H1 (cell line): ENCODE results near the gene HOXB5. TPM values are rescaled to one million over a fixed set of nuclear protein-coding genes. Genes with fewer than 3 reads are reported as not detected.
A peak's percentile ranks its signal among the peaks of the same experiment; 100 is the strongest.

Source experiments
- CTCF ChIA-PET: fragments of 300-600 bp; sonication (Branson Sonifier 250); formaldehyde crosslinking; loops from one replicate; lab custom pipeline; 2021; ENCODE audit not compliant: partially characterized antibody; lab: Charles Lee
- POLR2A ChIA-PET: fragments of 300-600 bp; sonication (Branson Sonifier 250); formaldehyde crosslinking; loops from one replicate; lab custom pipeline; 2021; ENCODE audit warnings: inconsistent platforms; ENCODE audit not compliant: partially characterized antibody; lab: Charles Lee
- DNase-seq, 2 experiments: peaks; one replicate each; pipeline versions ENCODE4 v3.0.0 to v3.0.0-alpha.2; 2010 to 2022; ENCODE audit warnings: low spot score in 2 of 2, low read depth in 1 of 2, mixed read lengths in 1 of 2
- FAIRE-seq: peaks from 2 replicates; lab custom pipeline; 2011; peaks lifted over from hg19 to GRCh38; lab: Jason Lieb, UNC
- H2AFZ ChIP-seq: 2 replicates; pipeline ENCODE4 v1.8.1; 2012; ENCODE audit warnings: low read length, inconsistent platforms
- H2AK5ac ChIP-seq: 2 replicates; pipeline ENCODE4 v1.6.1; 2013; ENCODE audit warnings: low read depth, low read length
- H2BK120ac ChIP-seq: replicated peaks from 2 replicates; pipeline ENCODE3; 2013; ENCODE audit warnings: low read depth, low read length, inconsistent platforms
- H2BK12ac ChIP-seq: 2 replicates; pipeline ENCODE4 v1.6.1; 2013; ENCODE audit warnings: low read depth, low read length
- H2BK15ac ChIP-seq: 2 replicates; pipeline ENCODE4 v1.6.1; 2013; ENCODE audit warnings: low read length
- H2BK20ac ChIP-seq: 2 replicates; pipeline ENCODE4 v1.6.1; 2013; ENCODE audit warnings: low read length
- H2BK5ac ChIP-seq: 2 replicates; pipeline ENCODE4 v1.6.1; 2013; ENCODE audit warnings: low read depth, low read length
- H3K14ac ChIP-seq: 2 replicates; pipeline ENCODE4 v1.6.1; 2013; ENCODE audit warnings: inconsistent platforms; ENCODE audit not compliant: insufficient read length
- H3K18ac ChIP-seq: 2 replicates; pipeline ENCODE4 v1.6.1; 2013; ENCODE audit warnings: low read length; ENCODE audit errors: extremely low read depth
- H3K23ac ChIP-seq: 2 replicates; pipeline ENCODE4 v1.6.1; 2013; ENCODE audit warnings: inconsistent platforms; ENCODE audit not compliant: insufficient read length
- H3K23me2 ChIP-seq: 2 replicates; pipeline ENCODE4 v1.6.1; 2013; ENCODE audit warnings: low read depth, low read length
- H3K27ac ChIP-seq: 2 replicates; pipeline ENCODE4 v1.6.1; 2011; ENCODE audit warnings: low read depth, low read length, inconsistent platforms
- H3K27me3 ChIP-seq, 4 experiments: replicated peaks in 1 of 4; 1 replicate in 1 of 4; 2 replicates in 3 of 4; pipeline versions ENCODE4 v1.6.1 to v1.8.1; 2011 to 2013; ENCODE audit warnings: low read length in 3 of 4, mild to moderate bottlenecking in 3 of 4, inconsistent platforms in 2 of 4, mixed read lengths in 2 of 4, moderate library complexity in 1 of 4; ENCODE audit not compliant: control insufficient read depth in 3 of 4, insufficient read depth in 3 of 4; ENCODE audit errors: extremely low read depth in 1 of 4
- H3K36me3 ChIP-seq, 4 experiments: 2 replicates each; pipeline versions ENCODE4 v1.6.1 to v1.8.1; 2011 to 2013; ENCODE audit warnings: mild to moderate bottlenecking in 4 of 4, low read length in 3 of 4, moderate library complexity in 2 of 4, control low read depth in 1 of 4, inconsistent platforms in 1 of 4; ENCODE audit not compliant: insufficient read depth in 4 of 4, control insufficient read depth in 2 of 4
- H3K4ac ChIP-seq: replicated peaks from 2 replicates; pipeline ENCODE3; 2013; ENCODE audit warnings: low read length, low read depth, mixed read lengths, inconsistent platforms; ENCODE audit not compliant: insufficient read length
- H3K4me1 ChIP-seq, 4 experiments: replicated peaks in 1 of 4; 1 replicate in 1 of 4; 2 replicates in 3 of 4; pipeline versions ENCODE4 v1.6.1 to v1.8.1; 2011 to 2013; ENCODE audit warnings: low read length in 3 of 4, inconsistent platforms in 2 of 4, mixed read lengths in 1 of 4; ENCODE audit not compliant: insufficient read depth in 4 of 4, control insufficient read depth in 3 of 4
- H3K4me2 ChIP-seq, 2 experiments: 2 replicates each; pipeline versions ENCODE4 v1.6.1 to v1.8.1; 2011 to 2013; ENCODE audit warnings: low read depth in 2 of 2, low read length in 2 of 2, control low read depth in 1 of 2, inconsistent platforms in 1 of 2, mild to moderate bottlenecking in 1 of 2; ENCODE audit not compliant: insufficient read depth in 1 of 2
- H3K4me3 ChIP-seq, 4 experiments: fragments of 200-600, 300-600 bp in 1 of 4; sonication (generic), shearing (Covaris generic), sonication (Bioruptor Twin) in 1 of 4; 2 replicates each; pipeline versions ENCODE4 v1.5.1 to v1.8.1; 2011 to 2016; ENCODE audit warnings: low read length in 4 of 4, low read depth in 3 of 4, control low read depth in 2 of 4, inconsistent platforms in 2 of 4, mild to moderate bottlenecking in 2 of 4, mixed read lengths in 1 of 4, moderate library complexity in 1 of 4; ENCODE audit not compliant: insufficient read depth in 2 of 4; ENCODE audit errors: extremely low read depth in 1 of 4
- H3K56ac ChIP-seq: replicated peaks from 2 replicates; pipeline ENCODE3; 2013; ENCODE audit warnings: low read depth, mild to moderate bottlenecking, mixed read lengths, low read length, inconsistent platforms; ENCODE audit not compliant: insufficient read length
- H3K79me1 ChIP-seq: 2 replicates; pipeline ENCODE4 v1.6.1; 2013; ENCODE audit warnings: low read depth, low read length, control low read depth
- H3K79me2 ChIP-seq, 2 experiments: 2 replicates each; pipeline versions ENCODE4 v1.6.1 to v1.8.1; 2012 to 2013; ENCODE audit warnings: low read length in 2 of 2, mild to moderate bottlenecking in 2 of 2, inconsistent platforms in 1 of 2; ENCODE audit not compliant: insufficient read depth in 2 of 2, control insufficient read depth in 1 of 2
- H3K9ac ChIP-seq, 4 experiments: replicated peaks in 1 of 4; 1 replicate in 1 of 4; 2 replicates in 3 of 4; pipeline versions ENCODE4 v1.6.1 to v1.8.1; 2011 to 2013; ENCODE audit warnings: low read depth in 3 of 4, low read length in 3 of 4, control low read depth in 2 of 4, mild to moderate bottlenecking in 2 of 4, moderate library complexity in 2 of 4, inconsistent platforms in 1 of 4; ENCODE audit errors: extremely low read depth in 1 of 4
- H3K9me3 ChIP-seq, 2 experiments: 2 replicates each; pipeline versions ENCODE4 v1.6.1 to v1.8.1; 2012 to 2013; ENCODE audit warnings: mild to moderate bottlenecking in 2 of 2, moderate library complexity in 2 of 2, control low read depth in 1 of 2, inconsistent platforms in 1 of 2, low read depth in 1 of 2, low read length in 1 of 2, mixed read lengths in 1 of 2; ENCODE audit not compliant: insufficient read depth in 2 of 2
- H4K20me1 ChIP-seq, 2 experiments: replicated peaks in 1 of 2; 2 replicates each; pipeline versions ENCODE3 to v1.8.1; 2011 to 2013; ENCODE audit warnings: inconsistent platforms in 2 of 2, low read length in 2 of 2, mild to moderate bottlenecking in 1 of 2; ENCODE audit not compliant: insufficient read depth in 2 of 2, control insufficient read depth in 1 of 2
- H4K5ac ChIP-seq: 2 replicates; pipeline ENCODE4 v1.6.1; 2013; ENCODE audit warnings: low read length, low read depth, mixed read lengths, inconsistent platforms; ENCODE audit not compliant: insufficient read length
- H4K8ac ChIP-seq: 2 replicates; pipeline ENCODE4 v1.8.0; 2013; ENCODE audit warnings: mild to moderate bottlenecking, moderate library complexity, low read length, inconsistent platforms; ENCODE audit not compliant: insufficient read depth; ENCODE audit errors: extremely low read depth
- H4K91ac ChIP-seq: replicated peaks from 2 replicates; pipeline ENCODE3; 2013; ENCODE audit warnings: low read length, mixed read lengths, inconsistent platforms; ENCODE audit not compliant: insufficient read length
- EP300 ChIP-seq, 2 experiments: IDR thresholded peaks; 1 replicate in 1 of 2; 2 replicates in 1 of 2; pipeline ENCODE4 v1.6.1; 2011 to 2012; ENCODE audit warnings: low read depth in 2 of 2, low read length in 2 of 2, mild to moderate bottlenecking in 2 of 2, borderline replicate concordance in 1 of 2, inconsistent platforms in 1 of 2, moderate library complexity in 1 of 2
- EZH2 ChIP-seq: fragments of 200-600 bp; sonication (generic); IDR thresholded peaks from 2 replicates; pipeline ENCODE4 v1.7.1; 2012; ENCODE audit warnings: low read depth, mild to moderate bottlenecking, moderate library complexity, low read length, inconsistent platforms; ENCODE audit not compliant: severe bottlenecking
- GABPA ChIP-seq: IDR thresholded peaks from 2 replicates; pipeline ENCODE4 v1.6.1; 2011; ENCODE audit warnings: mild to moderate bottlenecking, low read length, moderate library complexity, borderline replicate concordance; ENCODE audit not compliant: insufficient read depth
- RNF2 ChIP-seq: fragments of 200-900, 300-1000 bp; sonication (generic); IDR thresholded peaks from 2 replicates; pipeline ENCODE4 v1.7.1; 2016; ENCODE audit warnings: borderline replicate concordance, low read depth, mild to moderate bottlenecking, antibody characterized with exemption, low read length; ENCODE audit not compliant: poor library complexity, severe bottlenecking; ENCODE audit errors: missing control alignments
- RXRA ChIP-seq: IDR thresholded peaks from 2 replicates; pipeline ENCODE4 v1.6.1; 2011; ENCODE audit warnings: low read depth, mild to moderate bottlenecking, low read length, moderate library complexity; ENCODE audit not compliant: insufficient read depth
- SP2 ChIP-seq: IDR thresholded peaks from 2 replicates; pipeline ENCODE4 v1.6.1; 2012; ENCODE audit warnings: mild to moderate bottlenecking, low read length, inconsistent platforms
- SUZ12 ChIP-seq: fragments of 200-600 bp; sonication (generic); IDR thresholded peaks from 2 replicates; pipeline ENCODE4 v1.6.1; 2012; ENCODE audit warnings: mild to moderate bottlenecking, inconsistent platforms, low read length, moderate library complexity, mixed read lengths
- TCF12 ChIP-seq: IDR thresholded peaks from 2 replicates; pipeline ENCODE4 v1.6.1; 2011; ENCODE audit warnings: low read depth, mild to moderate bottlenecking, low read length
- TEAD4 ChIP-seq: IDR thresholded peaks from 2 replicates; pipeline ENCODE4 v1.6.1; 2012; ENCODE audit warnings: low read depth, low read length, inconsistent platforms, mixed read lengths
- WGBS, 2 experiments: shearing (Covaris generic) in 1 of 2; methylation state at CpG; one replicate each; pipeline versions ENCODE4 v1.1.6 to v1.1.7; 2013 to 2015; ENCODE audit warnings: low lambda C conversion rate in 2 of 2, mixed read lengths in 2 of 2, inconsistent platforms in 1 of 2, low coverage in 1 of 2, missing lambda C conversion rate in 1 of 2; ENCODE audit not compliant: insufficient replicate concordance in 2 of 2, insufficient coverage in 1 of 2, insufficient read length in 1 of 2; ENCODE audit errors: extremely low coverage in 1 of 2, missing lambda C conversion rate in 1 of 2; 5-methylcytosine and 5-hydroxymethylcytosine counted together
- polyA plus RNA-seq, 7 experiments: library from polyadenylated mRNA; depleted of rRNA in 3 of 7; stranded (reverse) in 5 of 7; unstranded in 2 of 7; fragments of >200 nt in 5 of 7; fragments of 200-250 nt in 2 of 7; gene quantifications; 1 replicate in 5 of 7; 2 replicates in 1 of 7; 4 replicates in 1 of 7; pipeline versions ENCODE4 v1.2.1 to v1.2.3, GENCODE V29; 2011 to 2013; ENCODE audit warnings: missing spikeins in 2 of 7, mixed read lengths in 2 of 7
- total RNA-seq: library from RNA; stranded (reverse); fragmentation: NEBNext Ultra II Directional; extraction: Animal tissue kit (Norgen Biotek cat#: 25700); gene quantifications from 2 replicates; pipeline ENCODE4 v1.2.1, GENCODE V29; 2021

Gene HOXB5
- total and polyA plus RNA-seq, 2 of the 8 experiments (the other 6 are each of a cell fraction or from before 2014, with no cell fraction given), result not detected

GRCh38 chr17:48603959-48604769 is 10.6 kb upstream of the HOXB5 start:
- Histone ChIP-seq H2BK15ac (no peak overlapping the region), H4K91ac (no peak overlapping the region), H4K20me1 (peaks cover 25 to 55% of the 10 kb centered on the region in 2 experiments), H2BK5ac (no peak overlapping the region), H2BK12ac (no peak overlapping the region), H3K4me3 (no peak overlapping the region), H3K4me1 (peaks cover 0 to 3% (median 0%) of the 10 kb centered on the region in 4 experiments; a peak in 2 of 7 replicates), H3K4ac (no peak overlapping the region), H3K18ac (no peak overlapping the region), H3K36me3 (peaks cover 0 to 3% (median 0%) of the 10 kb centered on the region in 4 experiments; a peak in 1 of 8 replicates), H3K56ac (no peak overlapping the region), H3K4me2 (no peak overlapping the region), H3K9me3 (no peaks in the 10 kb centered on the region), H2BK20ac (no peak overlapping the region), H3K9ac (no peak overlapping the region), H2AFZ (no peak overlapping the region), H4K5ac (no peak overlapping the region), H3K27ac (no peak overlapping the region), H3K23me2 (no peaks in the 10 kb centered on the region; the same call in 1 of the 2 replicates), H3K79me2 (no peaks in the 10 kb centered on the region), H4K8ac (no peak overlapping the region), H3K27me3 (peaks cover 97 to 100% (median 99%) of the 10 kb centered on the region in 4 experiments), H2AK5ac (no peak overlapping the region), H3K79me1 (no peaks in the 10 kb centered on the region), H3K14ac (no peak overlapping the region), H3K23ac (no peak overlapping the region), H2BK120ac (no peak overlapping the region)
- WGBS, 2 experiments, result 6% methylated on average over 16 of the region's 21 CpGs; no CpG with 5 or more reads in 1 of the 2 experiments
- FAIRE-seq (no peak), DNase-seq (no peak)
- ChIA-PET POLR2A (no interaction called here), CTCF (interaction anchor here (0.6 to 0.9 kb wide), 3 partner anchors 67 to 720 kb away, joined by 3 read pairs; no protein-coding TSS in a partner anchor)
- no peak for TF ChIP-seq SP2
- TF ChIP-seq EZH2, result peak; percentile 79
- no peak for TF ChIP-seq TCF12
- 0 out of 2 replicates have a peak, but pooled peaks have one; percentile 16 for TF ChIP-seq TEAD4
- peak; percentile 72; the same call in 1 of the 2 replicates for TF ChIP-seq SUZ12
- no peak for TF ChIP-seq RXRA
- TF ChIP-seq GABPA, result no peak
- no peak for TF ChIP-seq EP300 (IDR thresholded peaks at IDR 0.05; ENCODE audit: borderline replicate concordance in 1 of 2, low read depth in 2 of 2, low read length in 2 of 2)
- peak; percentile 76 for TF ChIP-seq RNF2
